RPMI8226 (cell line): ENCODE measurements around the gene SLC2A5.

Experiments
- DNase-seq: peaks from one replicate; pipeline ENCODE4 v3.0.0-alpha.2; 2015

Gene SLC2A5

DNA sequence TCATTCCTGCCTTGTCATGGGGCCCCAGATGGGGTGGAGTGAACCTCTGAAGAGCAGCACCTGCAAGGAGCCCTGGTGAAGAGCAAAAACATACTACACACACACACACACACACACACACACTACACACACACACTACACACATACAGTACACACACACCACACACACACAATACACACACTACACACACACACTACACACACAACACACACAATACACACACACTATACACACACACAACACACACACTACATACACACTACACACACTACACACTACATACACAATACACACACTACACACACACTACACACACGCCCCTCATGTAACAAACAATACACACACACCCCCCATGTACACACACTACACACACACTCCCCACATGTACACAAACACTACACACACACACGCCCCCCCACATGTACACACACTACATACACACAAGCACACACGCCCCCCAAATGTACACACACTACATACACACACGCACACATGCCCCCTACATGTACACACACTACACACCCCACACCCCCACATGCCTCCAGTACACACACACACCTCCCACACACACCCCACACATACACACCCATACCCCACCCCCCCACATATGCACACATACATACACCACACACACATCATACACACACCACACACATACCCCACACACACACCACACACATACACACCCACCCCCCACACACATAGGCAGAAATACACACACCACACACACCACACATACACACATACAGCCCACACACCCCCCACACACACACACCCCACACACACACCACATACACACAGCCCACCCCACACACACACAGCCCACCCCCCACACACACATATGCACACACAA lies 9.3 kb downstream of the SLC2A5 start:
- no peak for DNase-seq

DNA sequence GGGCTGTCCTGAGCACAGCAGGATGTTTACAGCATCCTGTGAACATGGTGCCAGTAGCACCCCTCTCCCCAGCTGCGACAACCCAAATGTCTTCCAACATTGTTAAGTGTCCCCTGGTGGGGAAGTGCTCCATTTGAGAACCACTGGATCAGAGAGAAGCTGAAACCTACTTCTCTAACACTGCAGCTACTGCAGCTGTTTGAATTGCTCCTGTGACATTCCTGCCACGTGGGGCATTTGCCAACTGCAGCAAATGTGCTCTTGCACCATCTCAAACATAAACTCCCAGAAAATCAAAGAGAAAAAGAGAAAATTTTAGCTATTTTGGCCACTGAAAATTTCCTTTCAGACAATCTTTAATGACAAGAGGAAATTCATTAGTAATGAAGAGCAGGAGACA lies 11.0 kb downstream of the SLC2A5 start:
- no peak for DNase-seq

DNA sequence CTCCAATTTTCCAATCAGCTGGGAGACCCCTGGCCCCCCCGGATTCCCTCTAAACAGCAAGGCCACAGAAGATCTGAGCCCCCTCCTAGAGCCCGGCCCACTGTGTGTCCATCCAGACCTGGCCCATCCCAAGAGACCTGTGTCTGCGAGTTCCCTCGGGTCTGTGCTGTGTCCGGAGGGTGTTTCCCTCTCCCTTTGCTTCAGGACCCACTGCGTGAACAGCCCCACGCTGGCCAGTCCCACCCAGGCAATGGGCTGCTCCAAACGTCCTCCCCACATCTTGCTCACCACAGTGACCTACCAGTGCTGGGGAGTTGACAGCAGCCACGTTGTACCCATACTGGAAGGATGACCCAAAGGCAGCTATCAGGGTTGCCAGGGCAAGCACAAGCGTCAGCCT lies 11.6 kb downstream of the SLC2A5 start:
- no peak for DNase-seq

DNA sequence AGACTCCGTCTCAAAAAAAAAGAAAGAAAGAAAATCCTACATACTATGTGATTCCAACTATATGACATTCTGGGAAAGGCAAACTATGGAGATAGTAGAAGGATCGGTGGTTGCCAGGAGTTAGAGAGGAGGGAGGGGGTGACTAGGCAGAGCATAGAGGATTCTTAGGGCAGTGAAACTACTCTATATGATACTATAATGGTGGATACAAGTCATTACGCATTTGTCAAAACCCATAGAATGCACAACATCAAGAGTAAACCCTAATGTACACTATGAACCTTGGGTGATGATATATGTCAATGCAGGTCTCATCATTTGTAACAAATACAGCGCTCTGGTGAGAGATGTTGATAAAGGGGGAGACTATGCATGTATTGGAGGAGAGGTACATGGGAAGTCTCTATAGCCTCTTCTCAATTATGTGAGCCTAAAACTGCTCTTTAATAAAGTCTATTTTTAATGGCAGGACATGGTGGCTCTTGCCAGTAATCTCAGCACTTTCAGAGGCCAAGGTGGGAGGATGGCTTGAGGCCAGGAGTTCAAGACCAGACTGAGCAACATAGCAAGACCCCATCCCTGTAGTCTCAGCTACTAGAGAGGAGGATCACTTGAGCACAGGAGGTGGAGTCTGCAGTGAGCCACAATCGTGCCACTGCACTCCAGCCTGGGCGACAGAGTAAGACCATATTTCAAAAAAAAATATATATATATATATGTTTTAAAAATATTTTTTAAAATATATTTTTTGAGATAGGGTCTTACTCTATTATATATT lies 17.0 kb downstream of the SLC2A5 start:
- no peak for DNase-seq

DNA sequence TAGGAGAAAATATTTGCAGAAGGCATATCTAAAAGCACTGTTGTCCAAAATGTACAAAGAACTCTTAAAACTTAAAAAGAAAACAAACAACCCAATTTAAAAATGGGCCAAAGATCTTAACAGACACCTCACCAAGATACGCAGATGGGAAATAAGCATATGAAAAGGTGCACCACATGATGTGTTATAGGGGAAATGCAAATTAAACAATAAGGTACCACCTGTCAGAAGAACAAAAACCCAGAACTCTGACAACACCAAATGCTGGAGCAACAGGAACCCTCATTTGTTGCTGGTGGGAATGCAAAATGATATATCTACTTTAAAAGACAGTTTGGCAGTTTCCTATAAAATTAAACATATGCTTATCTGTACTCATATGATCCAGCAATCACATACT lies 18.1 kb downstream of the SLC2A5 start:
- no peak for DNase-seq

DNA sequence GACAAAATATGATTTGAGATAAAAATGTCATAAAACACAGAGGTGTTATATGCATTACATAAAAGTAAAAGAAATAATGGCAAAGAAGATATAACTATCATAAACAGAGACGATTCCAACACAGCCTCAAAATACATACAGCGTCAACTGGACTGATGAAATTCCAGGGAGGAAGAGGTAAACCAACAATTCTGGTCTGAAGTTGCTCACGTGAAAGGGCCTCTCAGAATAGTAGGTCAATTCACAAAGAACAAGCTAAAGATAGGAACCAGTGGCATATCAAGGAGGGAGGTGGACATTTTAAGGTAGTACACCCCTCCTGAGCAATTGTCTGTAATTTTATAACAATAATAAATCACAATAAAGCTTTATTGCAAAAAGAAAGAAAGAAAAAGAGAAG lies 18.6 kb downstream of the SLC2A5 start:
- no peak for DNase-seq

DNA sequence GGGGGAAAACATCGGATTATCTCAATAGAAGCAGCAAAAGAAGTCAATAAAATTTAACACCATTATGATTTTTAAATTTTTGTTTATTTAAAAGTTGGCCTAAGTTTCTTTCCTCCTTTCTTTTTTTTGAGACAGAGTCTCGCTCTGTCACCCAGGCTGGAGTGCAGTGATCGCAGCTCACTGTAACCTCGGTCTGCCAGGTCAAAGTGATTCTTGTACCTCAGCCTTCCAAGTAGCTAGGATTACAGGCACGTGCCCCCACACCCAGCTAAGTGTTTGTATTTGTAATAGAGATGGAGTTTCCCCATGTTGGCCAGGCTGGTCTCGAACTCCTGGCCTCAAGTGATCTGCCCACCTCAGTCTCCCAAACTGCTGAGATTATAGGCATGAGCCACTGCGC lies 20.9 kb downstream of the SLC2A5 start:
- DNase-seq: no peak

DNA sequence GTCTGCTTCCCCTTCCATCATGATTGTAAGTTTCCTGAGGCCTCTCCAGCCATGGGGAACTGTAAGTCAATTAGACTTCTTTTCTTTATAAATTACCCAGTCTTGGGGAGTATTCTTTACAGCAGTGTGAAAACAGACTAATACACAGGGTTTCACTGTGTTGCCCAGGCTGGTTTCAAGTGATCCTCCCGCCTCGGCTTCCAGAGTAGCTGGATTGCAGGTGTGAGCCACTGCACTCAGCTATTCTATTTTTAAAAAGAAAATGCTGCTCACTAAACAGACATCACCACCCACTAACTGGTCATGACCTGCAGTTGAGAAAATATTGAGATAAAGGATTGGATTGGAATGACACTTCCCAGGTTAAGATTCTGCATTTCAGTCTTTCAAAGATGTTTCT lies 22.4 kb downstream of the SLC2A5 start:
- DNase-seq: peak; percentile 51

DNA sequence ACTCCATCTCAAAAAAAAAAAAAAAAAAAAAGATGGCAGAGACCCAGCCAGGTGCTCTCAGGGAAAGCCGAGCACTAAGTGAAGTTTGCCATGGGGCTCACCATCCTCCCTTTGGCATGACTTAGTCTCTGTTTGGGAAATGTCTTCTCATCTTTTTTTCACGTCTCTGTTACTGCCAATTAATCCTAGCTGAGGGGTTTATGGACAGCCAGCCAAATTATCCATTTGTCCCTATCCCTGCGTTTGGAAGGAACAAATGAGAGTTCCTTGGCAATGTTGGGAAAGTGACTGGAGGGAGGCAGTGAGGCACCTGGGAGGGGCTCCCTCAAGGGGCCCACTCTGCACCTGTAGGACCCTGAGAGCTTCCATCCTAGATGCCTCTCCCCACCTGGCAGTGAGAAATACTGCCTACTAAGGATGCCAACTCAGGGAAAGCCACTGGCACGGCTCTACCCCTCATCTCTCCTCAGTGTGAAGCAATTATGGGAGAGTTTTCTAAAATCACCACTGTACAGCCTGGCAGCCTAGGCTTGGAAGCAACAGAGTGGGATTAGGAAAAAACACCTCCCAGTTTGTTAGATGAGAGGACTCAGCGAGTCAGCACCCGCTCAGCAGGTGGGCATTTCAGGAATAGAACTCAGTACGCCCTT lies 23.4 kb downstream of the SLC2A5 start:
- no peak for DNase-seq

DNA sequence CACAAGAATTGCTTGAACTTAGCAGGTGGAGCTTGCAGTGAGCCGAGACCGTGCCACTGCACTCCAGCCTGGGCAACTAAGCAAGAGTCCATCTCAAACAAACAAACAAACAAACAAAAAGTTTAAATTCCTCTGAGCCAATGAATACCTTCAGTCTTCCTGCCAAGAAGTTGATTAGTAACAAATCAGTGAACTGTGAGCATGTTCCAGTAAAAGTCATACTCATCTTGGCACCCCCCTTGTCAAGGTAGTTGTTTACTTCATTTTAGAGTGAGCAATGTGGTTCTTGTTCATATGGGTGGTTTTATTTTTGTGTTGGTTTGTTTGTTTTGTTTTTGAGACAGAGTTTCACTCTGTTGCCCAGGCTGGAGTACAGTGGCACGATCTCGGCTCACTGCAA lies 25.2 kb downstream of the SLC2A5 start:
- DNase-seq: no peak

DNA sequence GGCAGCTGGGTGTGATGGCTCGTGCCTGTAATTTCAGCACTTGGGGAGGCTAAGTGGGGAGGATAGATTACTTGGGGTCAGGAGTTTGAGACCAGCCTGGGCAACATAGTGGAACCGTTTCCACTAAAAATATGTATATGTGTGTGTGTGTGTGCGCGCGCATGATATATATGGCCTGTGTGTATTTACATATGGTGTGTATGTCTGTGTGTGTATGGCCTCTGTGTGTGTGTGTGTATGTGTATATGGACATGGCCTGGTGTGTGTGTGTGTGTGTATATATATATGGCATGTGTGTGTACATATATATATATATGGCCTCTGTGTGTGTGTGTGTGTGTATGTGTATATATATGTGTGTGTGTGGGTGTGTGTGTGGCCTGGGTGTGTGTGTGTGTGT lies 27.2 kb downstream of the SLC2A5 start:
- no peak for DNase-seq

DNA sequence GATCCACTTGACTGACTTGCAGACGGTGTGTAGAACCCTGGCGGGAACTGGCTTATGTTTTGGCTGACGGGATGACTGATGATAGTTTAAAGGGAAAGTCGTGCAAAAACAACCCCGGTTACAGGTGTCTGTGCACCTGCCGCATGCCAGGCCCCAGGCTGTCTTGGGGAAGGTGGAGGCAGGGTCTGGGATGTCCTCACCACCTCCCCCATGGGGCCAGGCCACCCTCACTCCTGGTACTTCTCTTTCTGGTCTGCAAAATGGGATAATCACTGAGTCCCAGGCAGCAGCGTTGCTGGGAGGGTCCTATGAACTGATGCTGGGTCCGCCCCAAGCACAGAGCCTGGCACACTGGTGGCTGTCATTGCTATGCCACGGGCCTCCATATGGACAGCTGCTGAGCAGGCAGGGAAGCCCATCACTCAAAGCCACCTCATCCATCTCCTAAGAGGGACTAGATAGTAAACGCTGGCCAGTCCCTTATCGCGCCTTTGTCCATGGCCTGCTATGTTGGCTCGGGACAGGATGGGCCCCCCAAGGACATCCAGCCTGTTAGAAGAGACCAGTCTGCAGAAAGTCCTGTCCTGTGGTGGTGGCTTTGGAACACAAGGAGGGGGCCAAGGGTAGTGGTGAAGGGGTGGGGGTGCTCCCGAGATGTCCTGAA lies 28.2 kb downstream of the SLC2A5 start:
- no peak for DNase-seq

DNA sequence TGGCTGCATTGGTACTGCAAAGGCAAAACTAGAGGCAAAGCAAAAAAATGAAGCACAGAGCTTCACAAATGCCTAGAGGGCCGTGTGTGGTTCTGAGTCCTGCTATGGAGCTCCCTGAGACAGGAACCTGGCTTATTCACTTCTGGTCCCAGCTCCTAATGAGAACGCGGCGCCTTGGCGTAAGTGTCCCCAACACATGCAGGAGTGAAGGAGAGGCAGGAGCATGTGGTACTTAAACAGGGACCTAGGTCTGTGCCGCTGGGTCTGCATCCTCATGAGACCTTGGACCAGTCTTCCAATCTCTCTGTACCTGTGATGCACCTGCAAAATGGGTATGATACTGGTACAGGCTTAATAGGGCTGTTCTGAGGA lies 28.8 kb downstream of the SLC2A5 start:
- DNase-seq: no peak

DNA sequence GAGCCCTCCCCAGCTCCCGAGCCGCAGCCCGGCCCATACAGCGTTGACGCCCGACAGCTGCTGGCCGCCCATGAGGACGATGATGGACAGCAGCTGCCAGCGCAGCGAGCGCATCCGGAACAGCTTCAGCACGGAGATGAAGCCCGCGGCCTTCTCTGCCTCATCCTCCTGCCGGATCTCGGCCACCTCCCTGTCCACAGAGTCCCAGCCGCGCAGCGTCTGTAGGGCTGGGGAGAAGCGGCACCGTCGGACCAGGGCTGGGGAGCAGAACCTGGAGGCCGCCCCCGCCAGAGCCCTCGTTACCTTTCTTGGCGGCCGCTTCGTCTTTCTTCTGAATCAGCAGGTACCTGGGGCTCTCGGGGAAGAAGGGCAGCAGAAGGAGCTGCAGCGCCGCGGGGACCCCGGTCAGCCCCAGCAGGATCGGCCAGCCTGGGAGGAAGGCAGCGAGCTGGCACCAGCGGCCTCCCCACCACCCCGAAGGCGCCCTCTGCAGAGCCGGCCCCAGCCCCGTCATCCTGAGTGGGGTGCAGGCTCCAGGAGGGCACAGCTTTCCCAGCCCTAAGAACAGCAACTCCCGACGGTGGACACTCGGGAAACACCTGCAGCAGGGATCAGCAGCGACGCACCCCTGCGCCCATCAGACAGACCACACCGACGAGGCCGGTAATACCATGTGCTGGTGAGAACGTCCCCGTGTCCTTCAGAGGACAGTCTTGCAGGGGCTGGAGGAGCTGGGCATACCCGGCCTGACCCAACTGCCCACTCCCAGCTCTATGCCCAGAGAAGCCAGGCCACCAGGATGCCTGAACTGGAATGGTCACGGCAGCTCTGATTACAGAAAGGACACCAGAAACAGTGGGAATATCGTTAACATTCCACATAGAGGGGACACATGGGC lies 29.4 kb downstream of the SLC2A5 start:
- DNase-seq: no peak

DNA sequence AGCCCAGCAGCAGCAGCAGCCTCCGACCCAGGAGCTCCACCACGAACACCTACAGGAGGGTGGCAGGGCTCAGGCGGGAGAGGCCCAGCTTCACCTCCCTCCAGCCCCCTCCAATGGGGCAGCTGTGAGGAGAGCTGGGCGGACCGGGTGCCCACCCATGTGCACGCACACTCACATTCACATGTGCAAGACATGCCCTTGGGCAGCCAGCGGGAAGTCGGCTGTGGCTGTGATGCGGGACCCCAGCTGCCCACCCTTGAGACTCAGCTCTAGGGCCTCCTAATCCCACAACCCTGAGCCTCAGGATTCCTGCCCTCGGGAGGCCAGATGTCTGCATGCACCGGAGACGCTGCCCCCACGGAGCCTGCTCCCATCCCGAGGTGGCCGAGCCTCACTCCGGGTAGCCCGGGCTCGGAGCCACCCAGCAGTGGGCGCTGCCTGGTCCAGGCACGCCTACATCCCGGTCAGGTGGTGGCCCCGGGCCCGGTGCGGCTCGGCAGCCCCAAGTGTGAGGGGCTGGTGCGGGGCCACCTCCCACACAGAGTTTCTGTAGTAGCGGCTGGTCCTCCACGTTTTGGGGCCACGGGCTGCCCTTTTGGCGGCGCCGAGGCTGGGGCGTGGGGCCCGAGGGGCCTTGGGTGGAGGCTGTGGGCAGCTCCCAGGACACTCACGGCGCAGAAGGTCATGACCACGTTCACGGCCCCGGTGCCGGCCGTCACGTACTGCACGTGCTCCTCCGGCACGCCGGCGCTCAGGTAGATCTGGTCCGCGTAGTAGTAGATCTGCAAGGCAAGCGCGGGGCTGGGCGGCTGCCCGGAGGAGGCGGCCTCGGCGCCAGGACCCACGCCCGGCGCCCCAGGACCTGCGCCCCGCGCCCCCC lies 30.3 kb downstream of the SLC2A5 start:
- DNase-seq: no peak

DNA sequence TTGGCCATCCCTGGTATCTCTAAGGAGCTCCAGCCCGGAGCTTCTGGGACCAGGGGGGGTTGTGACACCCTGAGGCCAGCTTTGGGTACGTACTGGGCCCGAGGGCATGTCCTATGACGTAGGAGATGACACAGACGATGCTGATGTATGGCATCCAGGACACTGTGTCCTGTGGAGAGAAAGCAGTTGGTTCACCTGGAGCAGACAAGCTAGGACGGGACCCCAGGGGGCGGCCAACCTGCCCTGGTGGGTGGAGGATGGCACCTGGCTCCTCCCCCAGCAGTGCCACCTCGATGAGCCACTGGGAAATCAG lies 31.1 kb downstream of the SLC2A5 start:
- no peak for DNase-seq

DNA sequence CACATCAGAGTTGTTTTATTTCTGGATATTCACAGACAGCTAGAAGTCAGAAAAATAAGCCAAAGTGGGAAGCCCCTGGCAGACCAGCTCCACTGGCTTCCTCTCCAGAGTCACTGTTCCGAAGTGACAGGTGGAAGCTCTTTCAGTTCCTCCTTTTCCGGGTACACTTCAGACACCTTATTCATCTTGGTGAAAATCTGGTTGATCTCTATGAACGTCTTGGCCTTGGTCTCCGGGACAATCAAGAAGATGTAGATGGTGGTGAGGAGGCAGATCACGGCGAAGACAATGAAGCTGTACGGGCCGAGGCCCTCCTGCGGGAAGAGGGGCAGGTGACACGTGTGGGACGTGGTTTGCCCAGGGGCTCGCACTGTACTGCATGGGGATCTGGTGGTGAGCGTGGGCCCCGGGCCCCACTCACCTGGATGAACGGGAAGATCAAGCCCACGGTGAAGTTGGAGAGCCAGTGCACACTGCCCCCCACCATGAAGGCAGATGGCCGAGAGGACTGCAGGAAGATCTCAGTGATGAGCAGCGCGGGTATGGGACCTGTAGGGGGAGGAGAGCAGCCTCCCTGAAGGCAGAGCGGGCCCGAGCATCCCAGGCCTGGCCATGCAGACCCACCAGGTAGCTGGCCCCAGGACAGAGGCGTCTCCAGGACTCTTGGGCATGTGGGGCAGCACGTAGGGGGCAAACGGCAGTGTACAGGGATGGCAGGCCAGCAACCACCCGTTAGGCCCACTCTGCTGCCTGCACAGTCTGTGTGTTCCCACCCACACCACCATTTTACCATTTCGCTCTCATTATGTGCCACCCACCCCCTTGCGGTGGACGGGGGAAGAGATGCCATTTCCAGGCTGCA lies 31.7 kb downstream of the SLC2A5 start:
- DNase-seq: peak; percentile 83

DNA sequence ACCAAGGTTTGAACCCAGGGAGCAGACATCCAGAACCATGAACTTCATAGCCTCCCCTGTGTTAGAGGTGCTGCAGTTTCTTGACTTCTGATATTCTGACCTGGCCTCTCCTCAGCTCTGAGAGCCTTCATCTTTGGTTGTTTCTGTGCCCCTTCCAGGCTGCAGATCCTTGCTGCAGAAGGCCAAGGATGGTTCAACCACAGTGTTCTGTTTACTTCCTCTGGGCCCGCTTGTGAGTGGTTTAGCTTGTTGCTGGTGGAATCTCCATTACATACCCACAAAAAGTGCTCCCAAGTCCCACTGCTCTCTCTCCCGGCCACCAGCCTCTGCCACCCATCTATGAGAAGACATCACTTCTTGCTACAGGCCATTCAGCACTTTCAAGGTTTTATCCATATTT lies 34.2 kb downstream of the SLC2A5 start:
- no peak for DNase-seq

DNA sequence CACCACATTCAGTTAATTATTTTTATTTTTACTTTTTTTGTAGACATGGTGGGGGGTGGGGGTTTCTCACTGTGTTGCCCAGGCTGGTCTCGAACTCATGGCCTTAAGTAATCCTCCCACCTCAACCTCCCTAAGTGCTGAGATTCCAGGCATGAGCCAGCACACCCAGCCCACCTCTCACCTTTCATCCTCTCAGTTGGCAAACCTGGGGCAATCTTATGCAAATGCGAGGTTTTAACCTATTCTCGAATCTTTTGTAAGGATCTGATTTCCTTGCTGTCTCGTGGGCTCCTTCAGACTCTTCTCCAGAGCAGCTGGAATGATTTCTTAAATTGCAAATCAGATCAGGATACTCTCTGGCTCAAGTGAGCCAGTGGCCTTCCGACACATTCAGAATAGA lies 36.1 kb downstream of the SLC2A5 start:
- DNase-seq: no peak

DNA sequence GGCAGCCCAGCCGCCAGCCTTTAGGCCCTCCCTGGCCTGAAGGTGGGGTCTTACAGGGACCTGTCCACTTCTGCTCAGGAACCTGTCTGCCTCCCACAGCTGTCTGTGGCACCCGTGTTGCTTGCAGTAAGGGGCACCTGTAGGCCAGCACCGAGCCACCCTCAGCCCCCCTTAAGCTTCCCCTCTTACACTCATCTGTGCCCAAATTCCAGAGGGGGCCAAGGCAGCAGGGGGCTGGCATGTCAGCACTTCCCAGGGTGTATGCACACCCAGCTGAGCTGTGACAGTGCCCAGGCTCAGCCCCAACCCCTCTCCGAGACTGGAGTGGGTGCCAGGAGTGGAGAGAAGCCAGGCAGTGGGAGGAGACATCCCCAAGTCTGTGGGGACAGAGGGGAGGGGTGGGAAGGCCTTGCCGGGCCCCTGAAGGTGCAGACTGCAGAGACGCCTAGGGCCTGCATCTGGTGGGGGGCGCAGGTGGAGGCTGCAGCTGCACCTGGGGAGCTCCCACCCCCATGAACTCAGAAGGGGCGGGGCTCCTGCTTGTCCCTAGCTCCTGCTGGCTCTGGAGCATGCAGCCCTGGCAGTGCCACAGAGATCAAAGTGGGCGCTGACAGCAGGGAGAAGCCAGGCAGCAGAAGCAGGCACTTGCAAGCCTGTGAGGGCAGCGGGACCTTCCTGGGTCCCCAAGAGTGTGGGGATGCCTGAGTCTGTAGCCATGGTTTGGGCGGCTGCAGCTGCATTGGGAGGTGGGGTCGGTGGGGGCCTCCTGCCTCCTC lies 37.8 kb downstream of the SLC2A5 start:
- no peak for DNase-seq
